OCI-LY7 (cell line): Measurements from ENCODE around the gene PLA2G4B. TPM values are rescaled to one million over a fixed set of nuclear protein-coding genes. Genes with fewer than 3 reads are reported as not detected.

Experiments used
- BruUV-seq: library from RNA; stranded (reverse); fragments of 400-500 nt; replicated peaks from 2 replicates; lab custom pipeline; 2021; lab: Mats Ljungman, UMichigan
- CTCF ChIA-PET: fragments of 300-600 bp; sonication (Branson Sonifier 250); formaldehyde crosslinking; loops from one replicate; lab custom pipeline; 2022; ENCODE audit warnings: antibody characterized with exemption; ENCODE audit not compliant: unreplicated experiment; lab: Charles Lee
- POLR2A ChIA-PET: fragments of 300-600 bp; sonication (Branson Sonifier 250); formaldehyde crosslinking; loops from one replicate; lab custom pipeline; 2022; ENCODE audit warnings: antibody characterized with exemption; lab: Charles Lee
- DNase-seq: peaks from one replicate; pipeline ENCODE4 v3.0.0-alpha.2; 2015; ENCODE audit warnings: low spot score
- H2AFZ ChIP-seq: fragments of 200-600 bp; sonication (generic), shearing (Covaris generic); 2 replicates; pipeline ENCODE4 v1.6.1; 2014; ENCODE audit warnings: mild to moderate bottlenecking, antibody characterized with exemption, low read length, moderate library complexity
- H3K27ac ChIP-seq: fragments of 200-600 bp; sonication (generic); 2 replicates; pipeline ENCODE4 v1.5.1; 2014; ENCODE audit warnings: mixed run types, low read depth, mild to moderate bottlenecking, moderate library complexity, low read length, inconsistent platforms; ENCODE audit not compliant: poor library complexity, severe bottlenecking
- H3K36me3 ChIP-seq: fragments of 200-600 bp; sonication (generic); 2 replicates; pipeline ENCODE4 v1.6.1; 2014; ENCODE audit warnings: mild to moderate bottlenecking, antibody characterized with exemption, low read length, moderate library complexity, mixed read lengths; ENCODE audit not compliant: insufficient read depth
- H3K4me1 ChIP-seq: fragments of 200-600 bp; sonication (generic); 2 replicates; pipeline ENCODE4 v1.5.1; 2014; ENCODE audit warnings: mild to moderate bottlenecking, low read length; ENCODE audit not compliant: insufficient read depth, poor library complexity, severe bottlenecking
- H3K4me2 ChIP-seq: fragments of 200-600 bp; sonication (generic); 2 replicates; pipeline ENCODE4 v1.6.1; 2014; ENCODE audit warnings: mild to moderate bottlenecking, low read length
- H3K4me3 ChIP-seq: fragments of 200-600 bp; sonication (generic); 2 replicates; pipeline ENCODE4 v1.5.1; 2014; ENCODE audit warnings: mild to moderate bottlenecking, low read depth, low read length; ENCODE audit not compliant: poor library complexity, severe bottlenecking
- H3K79me2 ChIP-seq: fragments of 200-600 bp; sonication (generic); 2 replicates; pipeline ENCODE4 v1.6.1; 2016; ENCODE audit warnings: low read depth, mild to moderate bottlenecking, low read length, moderate library complexity, mixed read lengths; ENCODE audit not compliant: insufficient read depth
- H3K9me2 ChIP-seq: fragments of 200-600 bp; sonication (generic); 2 replicates; pipeline ENCODE4 v1.6.1; 2016; ENCODE audit warnings: mild to moderate bottlenecking, low read length, mixed read lengths; ENCODE audit not compliant: insufficient read depth
- H3K9me3 ChIP-seq: fragments of 200-600 bp; sonication (generic); 2 replicates; pipeline ENCODE4 v1.6.1; 2014; ENCODE audit warnings: mild to moderate bottlenecking, mixed run types, low read length, mixed read lengths
- H4K20me1 ChIP-seq: fragments of 200-600 bp; sonication (generic); 2 replicates; pipeline ENCODE4 v1.6.1; 2014; ENCODE audit warnings: mild to moderate bottlenecking, antibody characterized with exemption, low read length, moderate library complexity, mixed read lengths; ENCODE audit not compliant: insufficient read depth
- EZH2phosphoT487 ChIP-seq: fragments of 200-600 bp; sonication (generic); IDR thresholded peaks from 2 replicates; pipeline ENCODE4 v1.6.1; 2018; ENCODE audit warnings: low read depth, borderline replicate concordance, mild to moderate bottlenecking, mixed run types, antibody characterized with exemption, low read length, moderate library complexity, mixed read lengths
- intact Hi-C: fragments of 100-400 bp; cut with micrococcal nuclease; formaldehyde crosslinking; loops from one replicate; pipeline ENCODE4 v1.10.0; 2022; ENCODE audit not compliant: unreplicated experiment
- total RNA-seq, 2 experiments: library from RNA; depleted of rRNA in 1 of 2; stranded (reverse); fragments of >200 nt in 1 of 2; shearing (Covaris generic) in 1 of 2; gene quantifications; 2 replicates each; pipeline ENCODE4 v1.2.3, GENCODE V29; 2014 to 2022
- TF ChIP-seq, protein P1 (sequence below): fragments of 200-600 bp; sonication (generic); conservative IDR thresholded peaks from 2 replicates; pipeline ENCODE4 v1.5.1; 2014; ENCODE audit warnings: mild to moderate bottlenecking, antibody characterized with exemption, low read length, moderate library complexity, mixed read lengths

Gene PLA2G4B
- total RNA-seq, 2 experiments from 2014 or later: 9.5 to 11.1 TPM

DNA sequence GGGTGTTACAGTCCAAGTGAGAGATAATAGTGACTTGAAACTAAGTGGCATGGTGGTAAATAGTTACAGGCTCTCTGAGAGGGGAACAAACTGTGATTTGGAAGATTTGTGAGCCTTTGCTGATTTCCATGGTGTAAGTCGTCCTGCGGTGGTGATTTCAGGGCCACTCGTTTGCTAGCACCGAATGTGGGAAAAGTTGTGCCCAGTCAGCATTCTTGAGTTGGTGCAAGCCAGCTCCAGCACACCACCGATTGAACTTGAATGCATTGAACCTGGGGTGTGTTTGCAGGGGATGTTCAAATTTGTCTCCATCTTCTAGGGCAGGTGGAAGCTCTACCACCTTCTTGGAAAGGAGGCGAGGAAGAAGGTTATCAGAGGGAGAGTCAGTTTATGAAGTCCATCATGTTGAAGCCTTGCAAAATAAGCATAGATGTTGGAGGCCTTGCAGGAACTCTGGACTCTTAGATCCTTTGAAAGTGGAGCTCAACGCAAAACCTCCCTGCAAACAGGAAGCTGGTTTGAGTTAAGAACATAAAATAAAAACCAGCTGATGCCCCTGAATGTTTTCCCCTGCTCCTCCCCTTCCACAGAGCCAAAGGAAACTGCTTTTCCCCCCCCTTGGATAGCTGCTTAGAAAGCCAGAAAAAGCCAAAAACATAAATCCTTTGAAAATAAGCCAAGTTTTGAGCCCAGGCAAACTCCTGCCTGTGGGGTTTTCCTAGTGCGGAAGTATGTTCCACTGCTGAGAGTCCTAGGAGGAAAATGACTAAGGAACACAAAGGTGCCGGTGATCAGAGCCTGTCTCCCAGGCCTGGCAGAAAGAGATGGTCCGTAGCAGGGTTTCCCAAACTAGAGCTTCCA lies 42.4 kb upstream of the PLA2G4B start:
- no TSS peak for BruUV-seq
- intact Hi-C loops: loop anchor here (2.0 kb wide), 1 partner anchor 21 kb away; the partner anchor contains the start of gene MAPKBP1
- Histone ChIP-seq H3K79me2 (no peaks in the 10 kb centered on the region), H3K4me1 (peaks cover 49% of the 10 kb centered on the region), H3K27ac (peak overlapping the region; percentile 56), H3K4me3 (peak overlapping the region; percentile 4), H3K36me3 (peaks cover 13% of the 10 kb centered on the region), H3K4me2 (peak overlapping the region; percentile 38), H4K20me1 (no peaks in the 10 kb centered on the region), H3K9me2 (no peaks in the 10 kb centered on the region), H3K9me3 (peaks cover 7% of the 10 kb centered on the region; the same call in 1 of the 2 replicates), H2AFZ (0 out of 2 replicates have a peak overlapping the region, but pooled peaks have one; percentile 43)
- CTCF ChIA-PET: interaction anchor here (0.6 to 2.5 kb wide), 2 partner anchors 22 to 464 kb away, joined by 5 to 10 read pairs; partner anchors contain the start of genes MAPKBP1 and OIP5
- DNase-seq: no peak
- TF ChIP-seq EZH2phosphoT487: no peak
- TF ChIP-seq, protein P1, sequence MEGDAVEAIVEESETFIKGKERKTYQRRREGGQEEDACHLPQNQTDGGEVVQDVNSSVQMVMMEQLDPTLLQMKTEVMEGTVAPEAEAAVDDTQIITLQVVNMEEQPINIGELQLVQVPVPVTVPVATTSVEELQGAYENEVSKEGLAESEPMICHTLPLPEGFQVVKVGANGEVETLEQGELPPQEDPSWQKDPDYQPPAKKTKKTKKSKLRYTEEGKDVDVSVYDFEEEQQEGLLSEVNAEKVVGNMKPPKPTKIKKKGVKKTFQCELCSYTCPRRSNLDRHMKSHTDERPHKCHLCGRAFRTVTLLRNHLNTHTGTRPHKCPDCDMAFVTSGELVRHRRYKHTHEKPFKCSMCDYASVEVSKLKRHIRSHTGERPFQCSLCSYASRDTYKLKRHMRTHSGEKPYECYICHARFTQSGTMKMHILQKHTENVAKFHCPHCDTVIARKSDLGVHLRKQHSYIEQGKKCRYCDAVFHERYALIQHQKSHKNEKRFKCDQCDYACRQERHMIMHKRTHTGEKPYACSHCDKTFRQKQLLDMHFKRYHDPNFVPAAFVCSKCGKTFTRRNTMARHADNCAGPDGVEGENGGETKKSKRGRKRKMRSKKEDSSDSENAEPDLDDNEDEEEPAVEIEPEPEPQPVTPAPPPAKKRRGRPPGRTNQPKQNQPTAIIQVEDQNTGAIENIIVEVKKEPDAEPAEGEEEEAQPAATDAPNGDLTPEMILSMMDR: no peak
- POLR2A ChIA-PET: interaction anchor here (0.6 to 1.4 kb wide), 4 partner anchors 16 to 82 kb away, joined by 3 to 4 read pairs (median 3); partner anchors contain the start of gene MAPKBP1

- no peak overlapping the region for H3K4me3 ChIP-seq
- H3K9me3 ChIP-seq: peaks cover 16% of the 10 kb centered on the region
- intact Hi-C loops: no loop called here
- no peaks in the 10 kb centered on the region for H3K79me2 ChIP-seq
- no peak for DNase-seq
- POLR2A ChIA-PET: interaction anchor here (0.8 to 1.4 kb wide), 2 partner anchors 20 to 156 kb away, joined by 3 to 4 read pairs; no protein-coding TSS in a partner anchor
- peaks cover 38% of the 10 kb centered on the region for H3K4me1 ChIP-seq
- H3K36me3 ChIP-seq: peaks cover 19% of the 10 kb centered on the region
- no peaks in the 10 kb centered on the region for H4K20me1 ChIP-seq
- no peak overlapping the region for H3K4me2 ChIP-seq
- BruUV-seq: no TSS peak
- TF ChIP-seq, protein P1: no peak
- TF ChIP-seq EZH2phosphoT487: no peak
- CTCF ChIA-PET: interaction anchor here (2.5 kb wide), 1 partner anchor 24 kb away, joined by 10 read pairs; the partner anchor contains the start of gene MAPKBP1
- no peaks in the 10 kb centered on the region for H3K9me2 ChIP-seq
- H2AFZ ChIP-seq: no peak overlapping the region
- H3K27ac ChIP-seq: no peak overlapping the region
Measured at GRCh38 chr15:41797201-41797944, 41.3 kb upstream of the PLA2G4B start.
